Cardiac fibroblast (primary cell): ENCODE results near the gene PAPPA2.

Experiments used
- DNase-seq, 2 donors: peaks; one replicate each; pipeline versions ENCODE4 v3.0.0 to v3.0.0-alpha.2; 2010; ENCODE audit warnings: low read depth in 2 of 2
- H3K4me3 ChIP-seq, 2 donors: replicated peaks in 1 of 2; 1 replicate in 1 of 2; 2 replicates in 1 of 2; pipeline ENCODE4 v1.5.1; 2011; ENCODE audit warnings: low read depth in 2 of 2, low read length in 2 of 2, mild to moderate bottlenecking in 2 of 2, moderate library complexity in 1 of 2
- TF ChIP-seq, protein P1 (sequence below): IDR thresholded peaks from one replicate; pipeline ENCODE4 v1.5.1; 2011; ENCODE audit warnings: low read depth, mild to moderate bottlenecking, low read length, inconsistent platforms

Gene PAPPA2

GRCh38 chr1:176847052-176847451, 384.1 kb downstream of the PAPPA2 start:
- H3K4me3 ChIP-seq, result no peak overlapping the region
- DNase-seq, result no peak
- TF ChIP-seq, protein P1, sequence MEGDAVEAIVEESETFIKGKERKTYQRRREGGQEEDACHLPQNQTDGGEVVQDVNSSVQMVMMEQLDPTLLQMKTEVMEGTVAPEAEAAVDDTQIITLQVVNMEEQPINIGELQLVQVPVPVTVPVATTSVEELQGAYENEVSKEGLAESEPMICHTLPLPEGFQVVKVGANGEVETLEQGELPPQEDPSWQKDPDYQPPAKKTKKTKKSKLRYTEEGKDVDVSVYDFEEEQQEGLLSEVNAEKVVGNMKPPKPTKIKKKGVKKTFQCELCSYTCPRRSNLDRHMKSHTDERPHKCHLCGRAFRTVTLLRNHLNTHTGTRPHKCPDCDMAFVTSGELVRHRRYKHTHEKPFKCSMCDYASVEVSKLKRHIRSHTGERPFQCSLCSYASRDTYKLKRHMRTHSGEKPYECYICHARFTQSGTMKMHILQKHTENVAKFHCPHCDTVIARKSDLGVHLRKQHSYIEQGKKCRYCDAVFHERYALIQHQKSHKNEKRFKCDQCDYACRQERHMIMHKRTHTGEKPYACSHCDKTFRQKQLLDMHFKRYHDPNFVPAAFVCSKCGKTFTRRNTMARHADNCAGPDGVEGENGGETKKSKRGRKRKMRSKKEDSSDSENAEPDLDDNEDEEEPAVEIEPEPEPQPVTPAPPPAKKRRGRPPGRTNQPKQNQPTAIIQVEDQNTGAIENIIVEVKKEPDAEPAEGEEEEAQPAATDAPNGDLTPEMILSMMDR, result no peak

DNA sequence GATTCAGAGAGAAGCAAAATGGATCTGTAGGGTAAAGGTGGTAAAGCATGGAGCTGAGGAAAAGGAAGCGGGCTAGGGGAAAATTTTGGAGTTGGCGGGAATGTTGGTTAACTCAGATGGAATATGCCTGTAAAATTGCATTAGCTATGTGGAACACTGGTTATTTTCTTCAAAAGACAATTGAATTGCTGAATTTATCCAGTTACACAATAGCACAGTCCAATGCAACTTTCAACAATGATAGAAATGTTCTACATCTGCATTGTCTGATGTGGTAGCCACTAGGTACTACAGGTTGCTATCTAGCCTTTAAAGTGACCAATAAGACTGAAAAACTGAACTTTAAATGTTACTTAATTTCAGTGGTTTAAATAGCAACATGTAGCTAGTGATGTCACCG, 386.3 kb downstream of the PAPPA2 start:
- no peak for DNase-seq
- TF ChIP-seq, protein P1, result no peak
- no peak overlapping the region for H3K4me3 ChIP-seq

GRCh38 chr1:176850871-176851270, 387.9 kb downstream of the PAPPA2 start:
- no peak overlapping the region for H3K4me3 ChIP-seq
- DNase-seq, result no peak
- TF ChIP-seq, protein P1, result no peak

- TF ChIP-seq, protein P1, result no peak
- no peak overlapping the region for H3K4me3 ChIP-seq
- DNase-seq, result no peak
Observed at GRCh38 chr1:176852124-176852523, 389.1 kb downstream of the PAPPA2 start.

GRCh38 chr1:176853503-176853902, 390.5 kb downstream of the PAPPA2 start:
- no peak overlapping the region for H3K4me3 ChIP-seq
- TF ChIP-seq, protein P1, result no peak
- DNase-seq, result no peak

GRCh38 chr1:176854121-176854520, 391.1 kb downstream of the PAPPA2 start:
- DNase-seq, result no peak
- no peak overlapping the region for H3K4me3 ChIP-seq
- TF ChIP-seq, protein P1, result no peak

GRCh38 chr1:176854758-176855745, 392.1 kb downstream of the PAPPA2 start:
- H3K4me3 ChIP-seq, result no peak overlapping the region
- TF ChIP-seq, protein P1, result no peak
- no peak for DNase-seq
